Measurements from ENCODE around the gene NGDN. TPM values are rescaled to one million over a fixed set of nuclear protein-coding genes. Genes with fewer than 3 reads are reported as not detected.

The NGDN gene
- total and polyA plus RNA-seq, 2 of the 4 experiments (the other 2 are of a cell fraction), result 48.1 to 49.8 TPM

DNA sequence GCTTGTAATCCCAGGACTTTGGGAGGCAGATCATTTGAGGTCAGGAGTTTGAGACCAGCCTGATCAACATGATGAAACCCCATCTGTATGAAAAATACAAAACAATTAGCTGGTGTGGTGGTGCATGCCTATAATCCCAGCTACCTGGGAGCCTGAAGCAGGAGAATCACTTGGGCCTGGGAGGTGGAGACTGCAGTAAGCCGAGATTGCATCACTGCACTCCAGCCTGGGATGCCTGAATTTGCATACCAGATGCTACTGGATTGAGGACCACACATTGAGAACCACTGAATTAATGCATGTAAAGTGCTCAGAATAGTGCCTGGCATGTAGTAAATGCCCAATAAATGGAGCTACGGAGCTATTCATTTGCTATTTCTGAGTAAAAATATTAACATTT lies 19.1 kb upstream of the NGDN start:
- H3K4me1 ChIP-seq (ENCODE audit: control insufficient read depth, insufficient read depth, low read length), result no peaks in the 10 kb centered on the region
- H2BK15ac ChIP-seq (ENCODE audit: low read depth, low read length), result no peak overlapping the region
- H3K4me2 ChIP-seq (ENCODE audit: low read depth, low read length), result no peak overlapping the region
- no peak overlapping the region for H2BK120ac ChIP-seq (ENCODE audit: low read depth, low read length)
- no peaks in the 10 kb centered on the region for H3K9me1 ChIP-seq (ENCODE audit: insufficient read depth, low read length)
- DNase-seq (no peak), ATAC-seq (ENCODE audit: low read depth) (no peak)
- H3K27me3 ChIP-seq (ENCODE audit: control insufficient read depth, insufficient read depth, low read length), result peaks cover 3% of the 10 kb centered on the region
- dilution Hi-C loops (cut with HindIII; ENCODE audit: low sequenced_read_pairs, unreplicated experiment), result no loop called here
- no peaks in the 10 kb centered on the region for H3K79me1 ChIP-seq (ENCODE audit: low read depth in 1 of 2, low read length in 2 of 2)
- no peaks in the 10 kb centered on the region for H3K9me3 ChIP-seq (ENCODE audit: control insufficient read depth, insufficient read depth, low read length)
- CTCF ChIA-PET, result interaction anchor here (1.1 kb wide), 1 partner anchor 29 kb away, joined by 3 read pairs; no protein-coding TSS in a partner anchor
- TF ChIP-seq MAZ (IDR thresholded peaks at IDR 0.05; ENCODE audit: borderline replicate concordance, low read depth, low read length), result no peak
- no peak for TF ChIP-seq SMC3 (IDR thresholded peaks at IDR 0.05; ENCODE audit: low read depth, low read length)
- TF ChIP-seq RFX5 (IDR thresholded peaks at IDR 0.05; ENCODE audit: low read depth, low read length), result no peak
- no peak for TF ChIP-seq RAD21 (IDR thresholded peaks at IDR 0.05; ENCODE audit: low read length)
- TF ChIP-seq CEBPB (IDR thresholded peaks at IDR 0.05; ENCODE audit: low read depth, low read length), result no peak
- no peak for TF ChIP-seq MAFK (IDR thresholded peaks at IDR 0.05; ENCODE audit: low read depth, low read length)
- no peak for TF ChIP-seq CTCF (conservative IDR thresholded peaks at IDR 0.05; ENCODE audit: low read depth, low read length)
- no peak for TF ChIP-seq RCOR1 (IDR thresholded peaks at IDR 0.05; ENCODE audit: insufficient replicate concordance, low read length)
- TF ChIP-seq USF2 (IDR thresholded peaks at IDR 0.05; ENCODE audit: low read depth, low read length), result no peak
- no peak for TF ChIP-seq NFE2L2 (IDR thresholded peaks at IDR 0.05; ENCODE audit: low read depth, low read length)
- TF ChIP-seq POLR2A (IDR thresholded peaks at IDR 0.05; ENCODE audit: low read depth, low read length), result no peak
- TF ChIP-seq MXI1 (IDR thresholded peaks at IDR 0.05; ENCODE audit: borderline replicate concordance, low read depth, low read length), result no peak
- no peak for TF ChIP-seq BHLHE40 (IDR thresholded peaks at IDR 0.05; ENCODE audit: low read depth, low read length)
- no peak for TF ChIP-seq CHD1 (IDR thresholded peaks at IDR 0.05; ENCODE audit: low read depth, low read length)
- TF ChIP-seq, protein P1, sequence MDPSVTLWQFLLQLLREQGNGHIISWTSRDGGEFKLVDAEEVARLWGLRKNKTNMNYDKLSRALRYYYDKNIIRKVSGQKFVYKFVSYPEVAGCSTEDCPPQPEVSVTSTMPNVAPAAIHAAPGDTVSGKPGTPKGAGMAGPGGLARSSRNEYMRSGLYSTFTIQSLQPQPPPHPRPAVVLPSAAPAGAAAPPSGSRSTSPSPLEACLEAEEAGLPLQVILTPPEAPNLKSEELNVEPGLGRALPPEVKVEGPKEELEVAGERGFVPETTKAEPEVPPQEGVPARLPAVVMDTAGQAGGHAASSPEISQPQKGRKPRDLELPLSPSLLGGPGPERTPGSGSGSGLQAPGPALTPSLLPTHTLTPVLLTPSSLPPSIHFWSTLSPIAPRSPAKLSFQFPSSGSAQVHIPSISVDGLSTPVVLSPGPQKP (IDR thresholded peaks at IDR 0.05; ENCODE audit: borderline replicate concordance, low read depth, low read length), result no peak
- no peak for TF ChIP-seq FOS (IDR thresholded peaks at IDR 0.05; ENCODE audit: low read depth, low read length)
- no peaks in the 10 kb centered on the region for H4K20me1 ChIP-seq (ENCODE audit: insufficient read depth, low read length)
- no peak overlapping the region for H2BK5ac ChIP-seq (ENCODE audit: low read depth, low read length, poor library complexity, severe bottlenecking)
- H3K18ac ChIP-seq (ENCODE audit: low read depth, low read length), result no peak overlapping the region
- in situ Hi-C loops (cut with MboI; ENCODE audit: low sequenced_read_pairs), result no loop called here
- H3K4ac ChIP-seq (ENCODE audit: low read depth, low read length), result no peak overlapping the region
- H4K5ac ChIP-seq (ENCODE audit: low read depth, low read length), result no peak overlapping the region
- no CpG with 5 or more reads among the region's 2 CpGs for WGBS, 2 experiments (ENCODE audit: extremely low coverage in 2 of 2, insufficient read length in 1 of 2)
- no peak overlapping the region for H3K23ac ChIP-seq (ENCODE audit: low read depth, low read length)
- no TSS peak for BruUV-seq (replicated peaks)
- H2AK5ac ChIP-seq (ENCODE audit: low read depth, low read length), result no peak overlapping the region
- H3K9ac ChIP-seq (ENCODE audit: low read depth, low read length), result no peak overlapping the region
- H4K91ac ChIP-seq (ENCODE audit: insufficient read depth, low read depth, low read length), result no peak overlapping the region
- POLR2A ChIA-PET (ENCODE audit: unreplicated experiment), result no interaction called here
- H2BK20ac ChIP-seq (ENCODE audit: low read depth, low read length), result no peak overlapping the region
- H3K56ac ChIP-seq (ENCODE audit: extremely low read depth, insufficient read depth, low read length), result no peak overlapping the region
- H3K36me3 ChIP-seq (ENCODE audit: control insufficient read depth, insufficient read depth, low read length), result no peaks in the 10 kb centered on the region
- H3K14ac ChIP-seq (replicated peaks; ENCODE audit: low read depth, low read length), result no peak overlapping the region
- intact Hi-C loops (cut with micrococcal nuclease), result no loop called here
- no peak overlapping the region for H2AFZ ChIP-seq (replicated peaks; ENCODE audit: low read length, poor library complexity)
- no peak overlapping the region for H2AK9ac ChIP-seq (replicated peaks; ENCODE audit: low read depth, low read length, poor library complexity)
- no peak overlapping the region for H3K27ac ChIP-seq (ENCODE audit: insufficient read depth, low read length)
- no peak overlapping the region for H4K8ac ChIP-seq (ENCODE audit: low read depth in 2 of 2, low read length in 2 of 2)
- no peak overlapping the region for H3K4me3 ChIP-seq (ENCODE audit: insufficient read depth, low read depth, low read length)

All from IMR-90 (cell line).